Liver (tissue), 9 donors: ENCODE measurements around the gene AWAT2. TPM values are rescaled to one million over a fixed set of nuclear protein-coding genes. Genes with fewer than 3 reads are reported as not detected.

Source experiments
- DNase-seq: peaks from one replicate; pipeline ENCODE4 v3.0.0-alpha.2; 2017; ENCODE audit warnings: low spot score
- H3K27ac ChIP-seq, 2 donors: one replicate each; pipeline ENCODE4 v1.7.0; 2013; ENCODE audit warnings: inconsistent platforms in 2 of 2, low read length in 2 of 2, control low read depth in 1 of 2, low read depth in 1 of 2, mild to moderate bottlenecking in 1 of 2
- H3K27me3 ChIP-seq, 4 donors: one replicate each; pipeline versions ENCODE4 v1.6.1 to v1.7.0; 2013; ENCODE audit warnings: low read length in 3 of 4, inconsistent platforms in 1 of 4, mild to moderate bottlenecking in 1 of 4, moderate library complexity in 1 of 4; ENCODE audit not compliant: control insufficient read depth in 4 of 4, insufficient read depth in 4 of 4
- H3K36me3 ChIP-seq, 4 donors: one replicate each; pipeline versions ENCODE4 v1.6.1 to v1.7.0; 2013; ENCODE audit warnings: low read length in 3 of 4, mild to moderate bottlenecking in 3 of 4, low read depth in 1 of 4, moderate library complexity in 1 of 4; ENCODE audit not compliant: control insufficient read depth in 4 of 4, insufficient read depth in 3 of 4
- H3K4me1 ChIP-seq, 4 donors: one replicate each; pipeline versions ENCODE4 v1.6.1 to v1.7.0; 2013; ENCODE audit warnings: low read length in 3 of 4, mild to moderate bottlenecking in 3 of 4, moderate library complexity in 1 of 4; ENCODE audit not compliant: control insufficient read depth in 4 of 4, insufficient read depth in 4 of 4
- H3K4me3 ChIP-seq, 3 donors: one replicate each; pipeline versions ENCODE4 v1.6.1 to v1.7.0; 2013; ENCODE audit warnings: low read length in 3 of 3, control low read depth in 1 of 3, low read depth in 1 of 3, mild to moderate bottlenecking in 1 of 3
- H3K9ac ChIP-seq, 2 donors: one replicate each; pipeline ENCODE4 v1.7.0; 2013; ENCODE audit warnings: low read length in 2 of 2, mild to moderate bottlenecking in 2 of 2, moderate library complexity in 2 of 2, control low read depth in 1 of 2, low read depth in 1 of 2
- H3K9me3 ChIP-seq, 4 donors: one replicate each; pipeline versions ENCODE4 v1.6.1 to v1.7.0; 2013; ENCODE audit warnings: low read length in 3 of 4; ENCODE audit not compliant: control insufficient read depth in 4 of 4
- EGR1 ChIP-seq, 2 donors: IDR thresholded peaks; 2 replicates each; pipeline ENCODE4 v1.6.1; 2016 to 2018; ENCODE audit warnings: antibody characterized with exemption in 2 of 2, low read depth in 2 of 2
- FOXA1 ChIP-seq: IDR thresholded peaks from 2 replicates; pipeline ENCODE4 v1.6.1; 2016; ENCODE audit warnings: antibody characterized with exemption
- FOXA2 ChIP-seq: IDR thresholded peaks from 2 replicates; pipeline ENCODE4 v1.6.1; 2016; ENCODE audit warnings: antibody characterized with exemption
- GABPA ChIP-seq, 2 donors: IDR thresholded peaks in 1 of 2; conservative IDR thresholded peaks in 1 of 2; 2 replicates each; pipeline ENCODE4 v1.6.1; 2016; ENCODE audit warnings: antibody characterized with exemption in 2 of 2, mild to moderate bottlenecking in 1 of 2, moderate library complexity in 1 of 2
- HNF4A ChIP-seq, 2 donors: conservative IDR thresholded peaks; 2 replicates each; pipeline ENCODE4 v1.6.1; 2016; ENCODE audit warnings: antibody characterized with exemption in 2 of 2, mild to moderate bottlenecking in 2 of 2
- HNF4G ChIP-seq: IDR thresholded peaks from 2 replicates; pipeline ENCODE4 v1.6.1; 2016; ENCODE audit warnings: antibody characterized with exemption
- JUND ChIP-seq, 2 donors: IDR thresholded peaks; 2 replicates each; pipeline ENCODE4 v1.6.1; 2016; ENCODE audit warnings: antibody characterized with exemption in 2 of 2
- NR2F2 ChIP-seq: IDR thresholded peaks from 2 replicates; pipeline ENCODE4 v1.6.1; 2016; ENCODE audit warnings: antibody characterized with exemption
- RAD21 ChIP-seq, 2 donors: IDR thresholded peaks; 2 replicates each; pipeline ENCODE4 v1.6.1; 2016; ENCODE audit warnings: antibody characterized with exemption in 2 of 2, mild to moderate bottlenecking in 2 of 2
- RXRA ChIP-seq, 2 donors: IDR thresholded peaks; 2 replicates each; pipeline ENCODE4 v1.6.1; 2017 to 2018; ENCODE audit warnings: antibody characterized with exemption in 2 of 2, mild to moderate bottlenecking in 1 of 2
- SP1 ChIP-seq: IDR thresholded peaks from 2 replicates; pipeline ENCODE4 v1.6.1; 2018; ENCODE audit warnings: antibody characterized with exemption, mild to moderate bottlenecking
- TAF1 ChIP-seq: conservative IDR thresholded peaks from 2 replicates; pipeline ENCODE4 v1.6.1; 2016; ENCODE audit warnings: antibody characterized with exemption, mild to moderate bottlenecking
- YY1 ChIP-seq: IDR thresholded peaks from 2 replicates; pipeline ENCODE4 v1.6.1; 2016; ENCODE audit warnings: antibody characterized with exemption, mild to moderate bottlenecking
- WGBS: extraction: QIAGEN DNeasy Blood & Tissue Kit; methylation state at CpG from one replicate; pipeline ENCODE4 v1.1.7; 2013; 5-methylcytosine and 5-hydroxymethylcytosine counted together
- polyA plus RNA-seq, 2 donors: library from polyadenylated mRNA; stranded (reverse) in 1 of 2; unstranded in 1 of 2; fragments of 200-250 nt in 1 of 2; fragments of >200 nt in 1 of 2; fragmentation: Nextera tagmentation in 1 of 2; extraction: Ambion mirVana in 1 of 2; gene quantifications; one replicate each; pipeline versions ENCODE4 v1.2.1 to v1.2.3, GENCODE V29; 2013 to 2015
- total RNA-seq, 2 donors: library from RNA; depleted of rRNA; stranded (reverse); fragments of >200 nt; gene quantifications; one replicate each; pipeline ENCODE4 v1.2.3, GENCODE V29; 2014
- TF ChIP-seq, protein P1 (sequence below): IDR thresholded peaks from 2 replicates; pipeline ENCODE4 v1.6.1; 2016; ENCODE audit warnings: antibody characterized with exemption, mild to moderate bottlenecking
- TF ChIP-seq, protein P2 (sequence below): IDR thresholded peaks from 2 replicates; pipeline ENCODE4 v1.6.1; 2016; ENCODE audit warnings: antibody characterized with exemption
- TF ChIP-seq, protein P3 (sequence below): IDR thresholded peaks from 2 replicates; pipeline ENCODE4 v1.6.1; 2016; ENCODE audit warnings: antibody characterized with exemption
- TF ChIP-seq, protein P4 (sequence below): IDR thresholded peaks from 2 replicates; pipeline ENCODE4 v1.6.1; 2016; ENCODE audit warnings: antibody characterized with exemption
- TF ChIP-seq, protein P5 (sequence below): fragments of 150-350 bp; IDR thresholded peaks from 2 replicates; pipeline ENCODE4 v1.5.1; 2017; ENCODE audit warnings: improper control_type of control experiment, low read depth, low read length; ENCODE audit not compliant: missing input control
- donor health status: healthy.
- donor health status: healthy.
- donor health status: healthy.
- donor health status: healthy.
- donor health status: healthy.

AWAT2 gene
- total and polyA plus RNA-seq, 4 donors: not detected

DNA sequence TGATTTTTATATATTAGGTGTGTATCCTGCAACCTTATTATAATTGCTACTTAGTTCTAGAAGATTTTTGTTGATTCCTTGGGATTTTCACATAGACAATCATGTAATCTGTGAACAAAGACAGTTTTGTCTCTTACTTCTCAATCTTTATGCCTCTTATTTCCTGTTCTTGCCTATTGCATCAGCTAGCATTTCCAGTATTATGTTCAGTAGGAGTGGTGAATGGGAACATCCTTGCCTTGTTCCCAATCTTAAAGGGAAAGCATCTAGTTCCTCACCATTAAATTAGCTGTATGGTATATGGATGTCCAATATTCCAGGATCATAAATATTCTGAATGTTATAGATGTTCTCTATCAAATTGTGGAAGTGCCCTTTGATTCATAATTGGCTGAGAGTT, 41.8 kb downstream of the AWAT2 start (continued):
- TF ChIP-seq, protein P1, sequence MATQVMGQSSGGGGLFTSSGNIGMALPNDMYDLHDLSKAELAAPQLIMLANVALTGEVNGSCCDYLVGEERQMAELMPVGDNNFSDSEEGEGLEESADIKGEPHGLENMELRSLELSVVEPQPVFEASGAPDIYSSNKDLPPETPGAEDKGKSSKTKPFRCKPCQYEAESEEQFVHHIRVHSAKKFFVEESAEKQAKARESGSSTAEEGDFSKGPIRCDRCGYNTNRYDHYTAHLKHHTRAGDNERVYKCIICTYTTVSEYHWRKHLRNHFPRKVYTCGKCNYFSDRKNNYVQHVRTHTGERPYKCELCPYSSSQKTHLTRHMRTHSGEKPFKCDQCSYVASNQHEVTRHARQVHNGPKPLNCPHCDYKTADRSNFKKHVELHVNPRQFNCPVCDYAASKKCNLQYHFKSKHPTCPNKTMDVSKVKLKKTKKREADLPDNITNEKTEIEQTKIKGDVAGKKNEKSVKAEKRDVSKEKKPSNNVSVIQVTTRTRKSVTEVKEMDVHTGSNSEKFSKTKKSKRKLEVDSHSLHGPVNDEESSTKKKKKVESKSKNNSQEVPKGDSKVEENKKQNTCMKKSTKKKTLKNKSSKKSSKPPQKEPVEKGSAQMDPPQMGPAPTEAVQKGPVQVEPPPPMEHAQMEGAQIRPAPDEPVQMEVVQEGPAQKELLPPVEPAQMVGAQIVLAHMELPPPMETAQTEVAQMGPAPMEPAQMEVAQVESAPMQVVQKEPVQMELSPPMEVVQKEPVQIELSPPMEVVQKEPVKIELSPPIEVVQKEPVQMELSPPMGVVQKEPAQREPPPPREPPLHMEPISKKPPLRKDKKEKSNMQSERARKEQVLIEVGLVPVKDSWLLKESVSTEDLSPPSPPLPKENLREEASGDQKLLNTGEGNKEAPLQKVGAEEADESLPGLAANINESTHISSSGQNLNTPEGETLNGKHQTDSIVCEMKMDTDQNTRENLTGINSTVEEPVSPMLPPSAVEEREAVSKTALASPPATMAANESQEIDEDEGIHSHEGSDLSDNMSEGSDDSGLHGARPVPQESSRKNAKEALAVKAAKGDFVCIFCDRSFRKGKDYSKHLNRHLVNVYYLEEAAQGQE: no peak
- TF ChIP-seq JUND (IDR thresholded peaks at IDR 0.05): no peak
- TF ChIP-seq SP1: no peak
- no peak for TF ChIP-seq FOXA1
- no peak for TF ChIP-seq FOXA2

DNA sequence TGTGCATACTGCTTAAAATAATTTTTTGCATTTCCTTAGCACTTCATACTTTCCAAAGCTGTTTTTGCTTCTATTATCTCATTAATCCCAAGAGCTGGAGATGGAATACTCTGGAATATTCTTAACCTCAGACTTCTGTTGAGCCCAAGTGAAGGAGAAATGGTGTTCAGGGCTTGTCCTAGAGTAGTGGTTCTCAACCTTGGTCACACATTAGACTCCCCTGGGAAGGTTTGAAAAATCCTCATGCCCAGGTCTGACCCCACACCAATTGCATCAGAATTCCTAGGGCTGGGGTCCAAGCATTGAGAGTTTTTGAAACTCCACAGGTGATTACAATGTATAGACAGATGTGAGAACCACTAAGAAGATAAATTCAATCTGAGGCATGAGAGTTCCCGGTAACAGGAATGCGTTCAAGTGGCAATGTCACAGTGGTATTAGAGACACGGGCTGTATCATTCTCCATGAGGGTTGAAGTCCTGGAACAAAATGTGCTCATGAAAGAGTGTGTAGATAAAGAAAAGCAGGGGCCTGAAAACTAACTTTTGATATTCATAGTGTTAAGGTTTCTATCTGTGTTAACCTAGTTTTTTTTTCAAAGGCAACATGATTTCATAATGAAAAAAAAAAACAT, 47.9 kb downstream of the AWAT2 start:
- no peak overlapping the region for H3K27ac ChIP-seq
- TF ChIP-seq, protein P1: no peak
- no peak for TF ChIP-seq NR2F2
- TF ChIP-seq YY1: no peak
- TF ChIP-seq, protein P2, sequence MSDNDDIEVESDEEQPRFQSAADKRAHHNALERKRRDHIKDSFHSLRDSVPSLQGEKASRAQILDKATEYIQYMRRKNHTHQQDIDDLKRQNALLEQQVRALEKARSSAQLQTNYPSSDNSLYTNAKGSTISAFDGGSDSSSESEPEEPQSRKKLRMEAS: no peak
- TF ChIP-seq SP1: no peak
- TF ChIP-seq, protein P3, sequence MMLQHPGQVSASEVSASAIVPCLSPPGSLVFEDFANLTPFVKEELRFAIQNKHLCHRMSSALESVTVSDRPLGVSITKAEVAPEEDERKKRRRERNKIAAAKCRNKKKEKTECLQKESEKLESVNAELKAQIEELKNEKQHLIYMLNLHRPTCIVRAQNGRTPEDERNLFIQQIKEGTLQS: no peak
- TF ChIP-seq HNF4A (conservative IDR thresholded peaks at IDR 0.05): no peak
- TF ChIP-seq, protein P4, sequence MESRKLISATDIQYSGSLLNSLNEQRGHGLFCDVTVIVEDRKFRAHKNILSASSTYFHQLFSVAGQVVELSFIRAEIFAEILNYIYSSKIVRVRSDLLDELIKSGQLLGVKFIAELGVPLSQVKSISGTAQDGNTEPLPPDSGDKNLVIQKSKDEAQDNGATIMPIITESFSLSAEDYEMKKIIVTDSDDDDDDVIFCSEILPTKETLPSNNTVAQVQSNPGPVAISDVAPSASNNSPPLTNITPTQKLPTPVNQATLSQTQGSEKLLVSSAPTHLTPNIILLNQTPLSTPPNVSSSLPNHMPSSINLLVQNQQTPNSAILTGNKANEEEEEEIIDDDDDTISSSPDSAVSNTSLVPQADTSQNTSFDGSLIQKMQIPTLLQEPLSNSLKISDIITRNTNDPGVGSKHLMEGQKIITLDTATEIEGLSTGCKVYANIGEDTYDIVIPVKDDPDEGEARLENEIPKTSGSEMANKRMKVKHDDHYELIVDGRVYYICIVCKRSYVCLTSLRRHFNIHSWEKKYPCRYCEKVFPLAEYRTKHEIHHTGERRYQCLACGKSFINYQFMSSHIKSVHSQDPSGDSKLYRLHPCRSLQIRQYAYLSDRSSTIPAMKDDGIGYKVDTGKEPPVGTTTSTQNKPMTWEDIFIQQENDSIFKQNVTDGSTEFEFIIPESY: no peak
- TF ChIP-seq GABPA (IDR thresholded peaks at IDR 0.05 in 1 of 2, conservative IDR thresholded peaks at IDR 0.05 in 1 of 2): no peak
- no peak for TF ChIP-seq JUND (IDR thresholded peaks at IDR 0.05)
- TF ChIP-seq FOXA2: no peak
- TF ChIP-seq RAD21 (IDR thresholded peaks at IDR 0.05): no peak
- no peak for TF ChIP-seq EGR1 (IDR thresholded peaks at IDR 0.05; ENCODE audit: low read depth in 2 of 2)
- TF ChIP-seq, protein P5, sequence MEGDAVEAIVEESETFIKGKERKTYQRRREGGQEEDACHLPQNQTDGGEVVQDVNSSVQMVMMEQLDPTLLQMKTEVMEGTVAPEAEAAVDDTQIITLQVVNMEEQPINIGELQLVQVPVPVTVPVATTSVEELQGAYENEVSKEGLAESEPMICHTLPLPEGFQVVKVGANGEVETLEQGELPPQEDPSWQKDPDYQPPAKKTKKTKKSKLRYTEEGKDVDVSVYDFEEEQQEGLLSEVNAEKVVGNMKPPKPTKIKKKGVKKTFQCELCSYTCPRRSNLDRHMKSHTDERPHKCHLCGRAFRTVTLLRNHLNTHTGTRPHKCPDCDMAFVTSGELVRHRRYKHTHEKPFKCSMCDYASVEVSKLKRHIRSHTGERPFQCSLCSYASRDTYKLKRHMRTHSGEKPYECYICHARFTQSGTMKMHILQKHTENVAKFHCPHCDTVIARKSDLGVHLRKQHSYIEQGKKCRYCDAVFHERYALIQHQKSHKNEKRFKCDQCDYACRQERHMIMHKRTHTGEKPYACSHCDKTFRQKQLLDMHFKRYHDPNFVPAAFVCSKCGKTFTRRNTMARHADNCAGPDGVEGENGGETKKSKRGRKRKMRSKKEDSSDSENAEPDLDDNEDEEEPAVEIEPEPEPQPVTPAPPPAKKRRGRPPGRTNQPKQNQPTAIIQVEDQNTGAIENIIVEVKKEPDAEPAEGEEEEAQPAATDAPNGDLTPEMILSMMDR: no peak
- no peak for TF ChIP-seq RXRA (IDR thresholded peaks at IDR 0.05)
- no peak for TF ChIP-seq HNF4G
- TF ChIP-seq TAF1: no peak
- TF ChIP-seq FOXA1: no peak
- 94% methylated on average over 3 of the region's 3 CpGs for WGBS
- DNase-seq: no peak
- no peaks in the 10 kb centered on the region for H3K9me3 ChIP-seq
- no peaks in the 10 kb centered on the region for H3K4me1 ChIP-seq
- H3K9ac ChIP-seq: no peak overlapping the region
- no peaks in the 10 kb centered on the region for H3K27me3 ChIP-seq
- no peaks in the 10 kb centered on the region for H3K36me3 ChIP-seq
- H3K4me3 ChIP-seq: no peak overlapping the region
